GM23338 (cell line): ENCODE results near the gene ZBED3. TPM values are rescaled to one million over a fixed set of nuclear protein-coding genes. Genes with fewer than 3 reads are reported as not detected.

Experiments
- ATAC-seq: fragments of 200-7000 bp; cut with Tn5 transposase; 3 replicates; pipeline ENCODE4 v1.9.1; 2020
- DNase-seq: peaks from one replicate; pipeline ENCODE4 v3.0.0-alpha.2; 2015; ENCODE audit warnings: low spot score
- H2AFZ ChIP-seq: fragments of 200-600 bp; sonication (generic); 2 replicates; pipeline ENCODE4 v1.8.0; 2016; ENCODE audit warnings: antibody characterized with exemption, mild to moderate bottlenecking, moderate library complexity
- H3F3A ChIP-seq: fragments of 200-600 bp; sonication (generic); replicated peaks from 2 replicates; pipeline ENCODE4 v1.8.0; 2017; ENCODE audit warnings: antibody characterized with exemption, mixed run types, low read depth
- H3K27ac ChIP-seq: fragments of 200-600 bp; sonication (generic); 2 replicates; pipeline ENCODE4 v1.6.1; 2016; ENCODE audit warnings: low read depth
- H3K27me3 ChIP-seq: fragments of 200-600 bp; sonication (generic); 2 replicates; pipeline ENCODE4 v1.8.0; 2016; ENCODE audit warnings: mild to moderate bottlenecking, mixed run types, moderate library complexity; ENCODE audit not compliant: insufficient read depth
- H3K36me3 ChIP-seq: fragments of 200-600 bp; sonication (generic); 2 replicates; pipeline ENCODE4 v1.8.0; 2016; ENCODE audit warnings: mild to moderate bottlenecking; ENCODE audit not compliant: insufficient read depth
- H3K4me1 ChIP-seq: fragments of 200-600 bp; sonication (generic); 2 replicates; pipeline ENCODE4 v1.8.0; 2016; ENCODE audit warnings: mild to moderate bottlenecking, moderate library complexity; ENCODE audit not compliant: insufficient read depth
- H3K4me2 ChIP-seq: fragments of 200-600 bp; sonication (generic); 2 replicates; pipeline ENCODE4 v1.7.1; 2017; ENCODE audit warnings: mixed run types
- H3K4me3 ChIP-seq: fragments of 200-600 bp; sonication (generic); 2 replicates; pipeline ENCODE4 v1.6.1; 2016; ENCODE audit warnings: mixed run types
- H3K79me2 ChIP-seq: fragments of 200-600 bp; sonication (generic); replicated peaks from 2 replicates; pipeline ENCODE4 v1.8.0; 2017; ENCODE audit warnings: mild to moderate bottlenecking; ENCODE audit not compliant: insufficient read depth
- H3K9me2 ChIP-seq: fragments of 200-600 bp; sonication (generic); 2 replicates; pipeline ENCODE4 v1.8.0; 2017; ENCODE audit not compliant: insufficient read depth
- H4K20me1 ChIP-seq: fragments of 200-600 bp; sonication (generic); replicated peaks from 2 replicates; pipeline ENCODE4 v1.8.0; 2017; ENCODE audit warnings: mild to moderate bottlenecking; ENCODE audit not compliant: insufficient read depth
- H3K27ac Mint-ChIP-seq: 2 replicates; pipeline ENCODE4 v1.8.0; 2020; ENCODE audit warnings: inconsistent platforms, mild to moderate bottlenecking, moderate library complexity, mixed read lengths
- H3K27me3 Mint-ChIP-seq: 3 replicates; pipeline ENCODE4 v1.8.0; 2022; ENCODE audit warnings: low read depth, mild to moderate bottlenecking, moderate library complexity, mixed read lengths, inconsistent platforms; ENCODE audit not compliant: insufficient read depth, poor library complexity
- H3K36me3 Mint-ChIP-seq: 3 replicates; pipeline ENCODE4 v1.8.0; 2021; ENCODE audit warnings: low read depth, mild to moderate bottlenecking, inconsistent platforms, moderate library complexity, mixed read lengths
- H3K4me1 Mint-ChIP-seq: 3 replicates; pipeline ENCODE4 v1.8.0; 2020; ENCODE audit warnings: mild to moderate bottlenecking, inconsistent platforms, mixed read lengths
- H3K4me3 Mint-ChIP-seq: 3 replicates; pipeline ENCODE4 v1.8.0; 2021; ENCODE audit warnings: moderate library complexity, mild to moderate bottlenecking, inconsistent platforms, mixed read lengths
- H3K9me3 Mint-ChIP-seq: 3 replicates; pipeline ENCODE4 v1.8.0; 2020; ENCODE audit warnings: moderate library complexity, mild to moderate bottlenecking, inconsistent platforms, mixed read lengths
- CREB1 ChIP-seq: fragments of 250-450 bp; sonication (Bioruptor Pico); IDR thresholded peaks from 2 replicates; pipeline ENCODE4 v1.5.0; 2020; ENCODE audit warnings: low read depth, mild to moderate bottlenecking, moderate library complexity
- CTCF ChIP-seq, 2 experiments: fragments of 200-600 bp in 1 of 2; sonication (generic) in 1 of 2; conservative IDR thresholded peaks; 2 replicates each; pipeline versions ENCODE4 v1.5.1 to v1.6.1; 2016 to 2017; ENCODE audit warnings: antibody characterized with exemption in 2 of 2, low read depth in 2 of 2, mild to moderate bottlenecking in 2 of 2, moderate library complexity in 1 of 2
- ETS1 ChIP-seq: IDR thresholded peaks from 2 replicates; pipeline ENCODE4 v1.6.1; 2016; ENCODE audit warnings: antibody characterized with exemption
- EZH2 ChIP-seq: fragments of 200-600 bp; sonication (generic); IDR thresholded peaks from one replicate; pipeline ENCODE4 v1.8.0; 2017; ENCODE audit warnings: antibody characterized with exemption, mild to moderate bottlenecking, low read depth; ENCODE audit not compliant: unreplicated experiment
- EZH2phosphoT487 ChIP-seq: fragments of 200-600 bp; sonication (generic); IDR thresholded peaks from one replicate; pipeline ENCODE4 v1.8.1; 2018; ENCODE audit warnings: antibody characterized with exemption; ENCODE audit not compliant: unreplicated experiment
- JUNB ChIP-seq: IDR thresholded peaks from one replicate; pipeline ENCODE4 v1.6.1; 2016; ENCODE audit warnings: antibody characterized with exemption; ENCODE audit not compliant: unreplicated experiment
- NANOG ChIP-seq: IDR thresholded peaks from 2 replicates; pipeline ENCODE4 v1.6.1; 2016; ENCODE audit warnings: antibody characterized with exemption, borderline replicate concordance
- POLR2AphosphoS5 ChIP-seq: IDR thresholded peaks from 2 replicates; pipeline ENCODE4 v1.6.1; 2016; ENCODE audit warnings: antibody characterized with exemption, low read depth
- REST ChIP-seq: IDR thresholded peaks from one replicate; pipeline ENCODE4 v1.6.1; 2018; ENCODE audit warnings: antibody characterized with exemption; ENCODE audit not compliant: unreplicated experiment
- STAT1 ChIP-seq: IDR thresholded peaks from one replicate; pipeline ENCODE4 v1.6.1; 2016; ENCODE audit warnings: antibody characterized with exemption; ENCODE audit not compliant: unreplicated experiment
- ZNF114 ChIP-seq: fragments of 250-450 bp; sonication (Bioruptor Pico); IDR thresholded peaks from 2 replicates; pipeline ENCODE4 v1.5.0; 2020; ENCODE audit warnings: mild to moderate bottlenecking, moderate library complexity
- ZNF331 ChIP-seq: fragments of 250-450 bp; sonication (Bioruptor Pico); IDR thresholded peaks from 2 replicates; pipeline ENCODE4 v1.5.0; 2020; ENCODE audit warnings: low read depth, mild to moderate bottlenecking, moderate library complexity
- ZNF462 ChIP-seq: fragments of 250-450 bp; sonication (Bioruptor Pico); IDR thresholded peaks from 2 replicates; pipeline ENCODE4 v1.5.0; 2020; ENCODE audit warnings: mild to moderate bottlenecking, moderate library complexity
- polyA plus RNA-seq: library from polyadenylated mRNA; unstranded; fragments of >200 nt; fragmentation: Nextera tagmentation; extraction: Ambion mirVana; gene quantifications from 2 replicates; pipeline ENCODE4 v1.2.1, GENCODE V29; 2016
- total RNA-seq: library from RNA; depleted of rRNA; stranded (reverse); fragments of >200 nt; shearing (Covaris generic); gene quantifications from 2 replicates; pipeline ENCODE4 v1.2.3, GENCODE V29; 2014

The ZBED3 gene
- total and polyA plus RNA-seq, 2 experiments from 2014 or later = 4.2 to 9.3 TPM

DNA sequence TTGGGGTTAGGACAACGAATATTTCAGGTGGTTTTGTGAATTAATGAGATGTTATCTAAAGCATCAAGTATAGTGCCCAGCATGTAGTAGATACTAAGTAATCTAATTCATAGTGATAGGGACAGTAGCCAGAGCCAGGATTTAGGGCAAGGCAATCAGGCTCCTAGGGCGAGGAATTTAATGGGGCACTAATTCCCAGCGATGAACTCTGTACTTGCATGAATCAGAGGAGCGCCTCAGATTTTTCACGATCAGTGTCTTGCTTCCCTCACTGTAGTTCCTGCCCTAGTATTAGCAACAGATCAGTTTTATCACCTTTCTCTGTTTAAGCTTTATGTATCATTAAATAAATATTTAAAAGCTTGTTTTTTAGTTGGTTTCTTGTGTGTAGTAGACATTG, 53.7 kb downstream of the ZBED3 start:
- Histone ChIP-seq H3K4me2 (no peak overlapping the region), H3K9me2 (no peaks in the 10 kb centered on the region), H3K4me1 (no peaks in the 10 kb centered on the region), H3K79me2 (0 out of 2 replicates have a peak, but pooled peaks cover 5% of the 10 kb centered on the region), H2AFZ (no peak overlapping the region), H3K27ac (no peak overlapping the region), H3F3A (peaks cover 3% of the 10 kb centered on the region; the same call in 1 of the 2 replicates), H4K20me1 (no peaks in the 10 kb centered on the region), H3K4me3 (no peak overlapping the region), H3K36me3 (peaks cover 11% of the 10 kb centered on the region; the same call in 1 of the 2 replicates), H3K27me3 (peaks cover 8% of the 10 kb centered on the region; the same call in 1 of the 2 replicates)
- DNase-seq = no peak
- no peak for TF ChIP-seq CREB1 (CRISPR knock-in tag)
- TF ChIP-seq POLR2AphosphoS5 = no peak
- TF ChIP-seq ETS1 = no peak
- no peak for TF ChIP-seq JUNB
- TF ChIP-seq EZH2phosphoT487 = no peak
- TF ChIP-seq ZNF331 (CRISPR knock-in tag) = no peak
- TF ChIP-seq REST = no peak
- no peak for TF ChIP-seq ZNF462 (CRISPR knock-in tag)
- no peak for TF ChIP-seq ZNF114
- TF ChIP-seq NANOG = no peak
- TF ChIP-seq STAT1 = no peak
- TF ChIP-seq EZH2 = no peak
- no peak for TF ChIP-seq CTCF (conservative IDR thresholded peaks at IDR 0.05; ENCODE audit: low read depth in 2 of 2)
- Mint-ChIP-seq H3K9me3 (peaks cover 21% of the 10 kb centered on the region), H3K27me3 (peaks cover 10% of the 10 kb centered on the region), H3K36me3 (peaks cover 46% of the 10 kb centered on the region), H3K4me1 (peaks cover 6% of the 10 kb centered on the region), H3K27ac (no peak overlapping the region), H3K4me3 (no peak overlapping the region)
- no peak for ATAC-seq
